H9 (cell line): ENCODE results near the gene ADAMTS17. TPM values are rescaled to one million over a fixed set of nuclear protein-coding genes. Genes with fewer than 3 reads are reported as not detected.

Source experiments
- DNase-seq: peaks from one replicate; pipeline ENCODE4 v3.0.0-alpha.2; 2017
- H2AFZ ChIP-seq: one replicate; pipeline ENCODE4 v1.6.1; 2013; ENCODE audit warnings: mild to moderate bottlenecking, low read length, control low read depth, moderate library complexity
- H2AK5ac ChIP-seq: 2 replicates; pipeline ENCODE4 v1.6.1; 2013; ENCODE audit warnings: low read length, control low read depth, mixed read lengths; ENCODE audit not compliant: insufficient read length
- H2BK120ac ChIP-seq: one replicate; pipeline ENCODE4 v1.6.1; 2013; ENCODE audit warnings: low read depth, mild to moderate bottlenecking, low read length, control low read depth, inconsistent platforms; ENCODE audit not compliant: poor library complexity, severe bottlenecking
- H2BK12ac ChIP-seq: 2 replicates; pipeline ENCODE4 v1.6.1; 2013; ENCODE audit warnings: low read length, control low read depth, mixed read lengths, low read depth; ENCODE audit not compliant: insufficient read length
- H2BK15ac ChIP-seq: 2 replicates; pipeline ENCODE4 v1.6.1; 2013; ENCODE audit warnings: low read depth, low read length, control low read depth
- H2BK20ac ChIP-seq: one replicate; pipeline ENCODE4 v1.6.1; 2013; ENCODE audit warnings: low read depth, mild to moderate bottlenecking, low read length, control low read depth, inconsistent platforms; ENCODE audit not compliant: poor library complexity, severe bottlenecking
- H2BK5ac ChIP-seq: 2 replicates; pipeline ENCODE4 v1.6.1; 2013; ENCODE audit warnings: low read length, control low read depth, mixed read lengths; ENCODE audit not compliant: insufficient read length
- H3K14ac ChIP-seq: 2 replicates; pipeline ENCODE4 v1.6.1; 2013; ENCODE audit warnings: low read length, control low read depth; ENCODE audit not compliant: insufficient read depth
- H3K18ac ChIP-seq: 2 replicates; pipeline ENCODE4 v1.6.1; 2013; ENCODE audit warnings: low read depth, mild to moderate bottlenecking, mixed read lengths, low read length, control low read depth; ENCODE audit not compliant: insufficient read length
- H3K23ac ChIP-seq: 2 replicates; pipeline ENCODE4 v1.6.1; 2013; ENCODE audit warnings: low read length, control low read depth, mixed read lengths, low read depth; ENCODE audit not compliant: insufficient read length
- H3K23me2 ChIP-seq: 2 replicates; pipeline ENCODE4 v1.6.1; 2013; ENCODE audit warnings: low read depth, mild to moderate bottlenecking, mixed read lengths, low read length, control low read depth; ENCODE audit not compliant: insufficient read length, poor library complexity, severe bottlenecking
- H3K27ac ChIP-seq: 2 replicates; pipeline ENCODE4 v1.5.1; 2013; ENCODE audit warnings: low read length, control low read depth, mixed read lengths, low read depth; ENCODE audit not compliant: insufficient read length
- H3K27me3 ChIP-seq: 2 replicates; pipeline ENCODE4 v1.6.1; 2013; ENCODE audit warnings: low read length, control low read depth, inconsistent platforms; ENCODE audit not compliant: insufficient read depth
- H3K4ac ChIP-seq: 2 replicates; pipeline ENCODE4 v1.6.1; 2013; ENCODE audit warnings: low read depth, mild to moderate bottlenecking, control low read depth, inconsistent platforms, low read length, moderate library complexity
- H3K4me1 ChIP-seq: 2 replicates; pipeline ENCODE4 v1.6.1; 2013; ENCODE audit warnings: low read length, control low read depth, inconsistent platforms; ENCODE audit not compliant: insufficient read depth
- H3K4me2 ChIP-seq: 2 replicates; pipeline ENCODE4 v1.6.1; 2013; ENCODE audit warnings: low read length, control low read depth, mixed read lengths; ENCODE audit not compliant: insufficient read length, insufficient read depth
- H3K56ac ChIP-seq: 2 replicates; pipeline ENCODE4 v1.6.1; 2013; ENCODE audit warnings: low read depth, mild to moderate bottlenecking, mixed read lengths, low read length, control low read depth; ENCODE audit not compliant: insufficient read length
- H3K79me1 ChIP-seq: 2 replicates; pipeline ENCODE4 v1.6.1; 2013; ENCODE audit warnings: low read depth, mild to moderate bottlenecking, moderate library complexity, low read length, control low read depth, inconsistent platforms; ENCODE audit not compliant: insufficient read depth, poor library complexity, severe bottlenecking
- H3K79me2 ChIP-seq: 2 replicates; pipeline ENCODE4 v1.6.1; 2013; ENCODE audit warnings: low read length, control low read depth, inconsistent platforms; ENCODE audit not compliant: insufficient read depth
- H3K9ac ChIP-seq: 2 replicates; pipeline ENCODE4 v1.6.1; 2013; ENCODE audit warnings: low read length, control low read depth, mixed read lengths; ENCODE audit not compliant: insufficient read length; ENCODE audit errors: extremely low read depth
- H3K9me3 ChIP-seq: one replicate; pipeline ENCODE4 v1.6.1; 2013; ENCODE audit warnings: low read depth, low read length, inconsistent platforms; ENCODE audit not compliant: control insufficient read depth
- H3T11ph ChIP-seq: one replicate; pipeline ENCODE4 v1.6.1; 2013; ENCODE audit warnings: mild to moderate bottlenecking, low read length, control low read depth, inconsistent platforms
- H4K20me1 ChIP-seq: one replicate; pipeline ENCODE4 v1.6.1; 2013; ENCODE audit not compliant: control insufficient read depth, insufficient read length, insufficient read depth
- H4K5ac ChIP-seq: 2 replicates; pipeline ENCODE4 v1.6.1; 2013; ENCODE audit warnings: low read depth, mild to moderate bottlenecking, mixed read lengths, low read length, control low read depth; ENCODE audit not compliant: insufficient read length
- H4K8ac ChIP-seq: replicated peaks from 2 replicates; pipeline ENCODE4 v1.6.1; 2013; ENCODE audit warnings: low read length, control low read depth, mixed read lengths, low read depth; ENCODE audit not compliant: insufficient read length
- H4K91ac ChIP-seq: 2 replicates; pipeline ENCODE4 v1.6.1; 2013; ENCODE audit warnings: low read depth, mild to moderate bottlenecking, moderate library complexity, mixed read lengths, low read length, control low read depth; ENCODE audit not compliant: insufficient read length
- H3K27ac Mint-ChIP-seq, 3 experiments: 2 replicates in 2 of 3; 3 replicates in 1 of 3; pipeline ENCODE4 v1.8.0; 2020 to 2021; ENCODE audit warnings: mixed read lengths in 3 of 3, mild to moderate bottlenecking in 1 of 3, moderate library complexity in 1 of 3
- H3K27me3 Mint-ChIP-seq: 2 replicates; pipeline ENCODE4 v1.8.0; 2021; ENCODE audit warnings: low read depth, mild to moderate bottlenecking, moderate library complexity, mixed read lengths
- H3K36me3 Mint-ChIP-seq, 3 experiments: 2 replicates in 2 of 3; 3 replicates in 1 of 3; pipeline ENCODE4 v1.8.0; 2020 to 2021; ENCODE audit warnings: low read depth in 3 of 3, mixed read lengths in 3 of 3; ENCODE audit not compliant: insufficient read depth in 1 of 3
- H3K4me1 Mint-ChIP-seq, 2 experiments: 2 replicates each; pipeline ENCODE4 v1.8.0; 2020; ENCODE audit warnings: mixed read lengths in 2 of 2
- H3K4me3 Mint-ChIP-seq, 2 experiments: 2 replicates in 1 of 2; 3 replicates in 1 of 2; pipeline ENCODE4 v1.8.0; 2020 to 2021; ENCODE audit warnings: mild to moderate bottlenecking in 2 of 2, mixed read lengths in 2 of 2, moderate library complexity in 1 of 2
- H3K9me3 Mint-ChIP-seq, 2 experiments: 2 replicates in 1 of 2; 3 replicates in 1 of 2; pipeline ENCODE4 v1.8.0; 2020; ENCODE audit warnings: mild to moderate bottlenecking in 2 of 2, mixed read lengths in 2 of 2, moderate library complexity in 1 of 2
- whole genome bisulfite sequencing: extraction: QIAGEN DNeasy Blood & Tissue Kit; methylation state at CpG from one replicate; pipeline ENCODE4 v1.1.7; 2013; ENCODE audit warnings: missing lambda C conversion rate, low lambda C conversion rate, mixed read lengths; ENCODE audit not compliant: insufficient read length; ENCODE audit errors: extremely low coverage; 5-methylcytosine and 5-hydroxymethylcytosine counted together
- total RNA-seq: library from RNA; stranded (reverse); gene quantifications from 2 replicates; pipeline ENCODE4 v1.2.1, GENCODE V29; 2021
- TF ChIP-seq, protein P1 (sequence below): fragments of 200-600 bp; sonication (generic); conservative IDR thresholded peaks from 3 replicates; pipeline ENCODE4 v1.8.0; 2021; ENCODE audit warnings: antibody characterized with exemption, mild to moderate bottlenecking

Gene ADAMTS17
- total RNA-seq, 1 experiment from 2014 or later, result 2.9 TPM

DNA sequence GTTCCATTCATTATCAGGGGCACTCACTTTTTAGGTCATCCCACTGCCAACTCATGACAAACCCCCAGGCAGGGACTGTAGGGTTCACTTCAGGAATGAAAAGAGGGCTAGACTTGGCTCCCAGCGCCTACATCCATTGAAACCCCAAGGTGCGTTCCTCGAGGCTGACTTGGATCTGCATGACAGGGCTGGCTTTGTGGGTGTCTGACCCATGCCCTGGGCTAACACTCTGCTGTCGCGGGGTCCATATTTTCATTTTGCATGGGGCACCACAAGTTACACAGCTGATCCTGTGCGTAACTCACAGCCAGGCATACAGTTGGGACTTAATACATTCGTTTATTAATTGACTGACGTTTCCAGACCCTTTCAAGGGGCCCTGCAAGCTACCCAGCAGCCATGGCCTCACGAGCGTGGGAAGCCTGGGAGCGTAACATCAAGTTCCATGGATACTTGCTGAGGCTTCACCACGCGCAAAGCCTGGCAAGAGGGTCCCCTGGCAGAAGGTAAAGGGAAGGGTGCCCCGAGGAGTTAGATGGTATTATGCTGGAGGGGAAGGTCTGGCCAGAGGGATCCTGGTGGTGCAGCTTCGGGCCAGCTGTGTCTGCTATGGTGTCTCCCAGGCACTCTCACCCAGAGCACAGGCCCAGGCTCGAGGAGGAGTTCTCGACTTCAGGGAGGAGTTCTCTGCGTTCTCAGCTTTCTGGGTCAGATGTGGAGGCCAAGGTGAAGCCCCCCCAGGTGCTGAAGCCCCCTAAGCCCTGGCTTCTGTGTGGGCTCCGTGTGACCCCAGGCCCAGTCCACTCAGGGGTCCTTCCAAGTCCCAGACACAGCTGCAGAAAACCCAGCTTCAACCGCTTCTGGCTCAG, 85.4 kb downstream of the ADAMTS17 start:
- Histone ChIP-seq H2BK20ac (no peak overlapping the region), H4K8ac (no peak overlapping the region), H3K79me1 (no peaks in the 10 kb centered on the region), H3T11ph (no peak overlapping the region), H3K23ac (no peak overlapping the region), H3K14ac (no peak overlapping the region), H3K9me3 (no peaks in the 10 kb centered on the region), H2BK5ac (no peak overlapping the region), H4K5ac (no peak overlapping the region), H3K4me2 (no peak overlapping the region), H3K23me2 (no peaks in the 10 kb centered on the region), H4K20me1 (no peaks in the 10 kb centered on the region), H3K4me1 (no peaks in the 10 kb centered on the region), H2AFZ (no peak overlapping the region), H4K91ac (no peak overlapping the region), H3K27ac (no peak overlapping the region), H3K18ac (no peak overlapping the region), H3K9ac (no peak overlapping the region), H3K4ac (no peak overlapping the region), H2BK15ac (no peak overlapping the region), H2AK5ac (no peak overlapping the region), H2BK12ac (no peak overlapping the region), H3K56ac (no peak overlapping the region), H3K79me2 (no peaks in the 10 kb centered on the region), H2BK120ac (no peak overlapping the region), H3K27me3 (no peaks in the 10 kb centered on the region)
- Mint-ChIP-seq H3K36me3 (peaks cover 9 to 17% (median 10%) of the 10 kb centered on the region in 3 experiments), H3K27me3 (no peaks in the 10 kb centered on the region; the same call in 1 of the 2 replicates), H3K4me1 (no peaks in the 10 kb centered on the region), H3K4me3 (no peak overlapping the region), H3K9me3 (peaks cover 8 to 19% of the 10 kb centered on the region in 2 experiments; a peak in 4 of 5 replicates), H3K27ac (no peak overlapping the region)
- TF ChIP-seq, protein P1, sequence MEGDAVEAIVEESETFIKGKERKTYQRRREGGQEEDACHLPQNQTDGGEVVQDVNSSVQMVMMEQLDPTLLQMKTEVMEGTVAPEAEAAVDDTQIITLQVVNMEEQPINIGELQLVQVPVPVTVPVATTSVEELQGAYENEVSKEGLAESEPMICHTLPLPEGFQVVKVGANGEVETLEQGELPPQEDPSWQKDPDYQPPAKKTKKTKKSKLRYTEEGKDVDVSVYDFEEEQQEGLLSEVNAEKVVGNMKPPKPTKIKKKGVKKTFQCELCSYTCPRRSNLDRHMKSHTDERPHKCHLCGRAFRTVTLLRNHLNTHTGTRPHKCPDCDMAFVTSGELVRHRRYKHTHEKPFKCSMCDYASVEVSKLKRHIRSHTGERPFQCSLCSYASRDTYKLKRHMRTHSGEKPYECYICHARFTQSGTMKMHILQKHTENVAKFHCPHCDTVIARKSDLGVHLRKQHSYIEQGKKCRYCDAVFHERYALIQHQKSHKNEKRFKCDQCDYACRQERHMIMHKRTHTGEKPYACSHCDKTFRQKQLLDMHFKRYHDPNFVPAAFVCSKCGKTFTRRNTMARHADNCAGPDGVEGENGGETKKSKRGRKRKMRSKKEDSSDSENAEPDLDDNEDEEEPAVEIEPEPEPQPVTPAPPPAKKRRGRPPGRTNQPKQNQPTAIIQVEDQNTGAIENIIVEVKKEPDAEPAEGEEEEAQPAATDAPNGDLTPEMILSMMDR, result no peak
- WGBS, result no CpG with 5 or more reads among the region's 20 CpGs
- peak; percentile 5 for DNase-seq
